ENCODE results near the gene EIF5A. TPM values are rescaled to one million over a fixed set of nuclear protein-coding genes. Genes with fewer than 3 reads are reported as not detected.

EIF5A gene
- total and polyA plus RNA-seq, 2 donors (not counting 3 experiments of a cell fraction or from before 2014, with no cell fraction given): 650 to 859 TPM

DNA sequence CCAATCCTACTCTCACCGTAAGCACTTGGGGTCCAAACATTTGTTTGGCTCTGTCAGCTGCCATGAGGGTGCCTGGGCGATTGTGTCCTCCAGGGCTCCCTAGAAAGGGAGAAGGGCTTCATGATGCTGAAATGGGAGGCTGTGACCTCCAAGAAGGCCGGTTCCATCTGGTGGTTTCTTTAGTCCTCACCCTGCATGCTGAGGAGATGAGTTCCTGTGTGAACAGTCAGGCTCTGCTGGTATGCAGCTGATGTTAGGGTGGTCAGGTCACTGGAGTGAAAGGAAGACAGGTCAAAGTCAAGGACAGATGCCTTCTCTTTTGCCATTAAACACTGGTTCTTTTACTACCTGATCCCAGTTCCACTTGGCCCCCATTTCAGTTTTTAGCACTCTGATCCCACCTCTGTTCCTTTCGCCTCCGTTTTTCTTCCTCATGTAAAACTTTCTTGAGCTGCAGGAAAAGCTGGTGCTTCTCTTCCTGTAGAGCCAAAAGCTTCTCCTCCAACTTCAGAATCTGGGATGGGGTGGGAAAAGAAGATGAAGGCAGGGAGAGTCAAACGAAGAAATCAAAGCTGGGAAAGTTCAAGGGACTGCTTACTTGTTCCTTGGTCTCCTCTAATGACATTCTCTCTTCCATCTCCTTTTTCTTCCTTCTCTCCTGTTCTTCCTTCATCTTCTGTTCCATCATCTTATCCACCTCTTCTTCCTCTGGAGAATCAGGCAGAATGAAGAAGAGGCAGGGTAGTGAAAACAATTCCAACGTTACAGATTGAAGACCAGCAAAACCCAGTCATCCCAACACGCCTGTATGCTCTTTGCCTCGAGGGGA is 6.7 kb downstream of the EIF5A start:
- dilution Hi-C loops (cut with MboI; ENCODE audit: extremely low pct_ligation_motif_present, low sequenced_read_pairs) (no loop called here), intact Hi-C loops (cut with micrococcal nuclease) (no loop called here)
- Histone ChIP-seq H3K9me3 (replicated peaks; ENCODE audit: control insufficient read depth, insufficient read depth, low read length) (no peaks in the 10 kb centered on the region), H3K4me2 (ENCODE audit: insufficient read depth, low read length) (peak overlapping the region; percentile 60), H4K20me1 (replicated peaks; ENCODE audit: control insufficient read depth, extremely low read depth, insufficient read depth, low read length) (peaks cover 4% of the 10 kb centered on the region), H3K27me3 (ENCODE audit: control insufficient read depth in 2 of 2, insufficient read depth in 2 of 2, low read length in 2 of 2) (no peaks in the 10 kb centered on the region), H3K79me2 (ENCODE audit: control insufficient read depth, insufficient read depth, low read length) (peaks cover 32% of the 10 kb centered on the region), H3K9me1 (replicated peaks; ENCODE audit: control insufficient read depth, extremely low read depth, insufficient read depth, low read length) (no peaks in the 10 kb centered on the region), H3K4me1 (ENCODE audit: control insufficient read depth, extremely low read depth, insufficient read depth, low read length) (peaks cover 35% of the 10 kb centered on the region), H3K4me3 (replicated peaks in 1 of 3; ENCODE audit: insufficient read depth in 1 of 3, low read depth in 1 of 3, low read length in 3 of 3) (peak overlapping the region in 2 of 3 experiments; percentile 64 to 87), H3K27ac (ENCODE audit: insufficient read depth, low read depth, low read length) (peak overlapping the region; percentile 65), H3K9ac (replicated peaks; ENCODE audit: extremely low read depth, insufficient read depth, low read length) (peak overlapping the region; percentile 49), H2AFZ (ENCODE audit: low read depth, low read length) (no peak overlapping the region), H3K36me3 (ENCODE audit: control insufficient read depth in 2 of 2, extremely low read depth in 1 of 2, insufficient read depth in 2 of 2, low read length in 2 of 2) (peaks cover 33 to 51% of the 10 kb centered on the region in 2 experiments)
- TF ChIP-seq, protein P1, sequence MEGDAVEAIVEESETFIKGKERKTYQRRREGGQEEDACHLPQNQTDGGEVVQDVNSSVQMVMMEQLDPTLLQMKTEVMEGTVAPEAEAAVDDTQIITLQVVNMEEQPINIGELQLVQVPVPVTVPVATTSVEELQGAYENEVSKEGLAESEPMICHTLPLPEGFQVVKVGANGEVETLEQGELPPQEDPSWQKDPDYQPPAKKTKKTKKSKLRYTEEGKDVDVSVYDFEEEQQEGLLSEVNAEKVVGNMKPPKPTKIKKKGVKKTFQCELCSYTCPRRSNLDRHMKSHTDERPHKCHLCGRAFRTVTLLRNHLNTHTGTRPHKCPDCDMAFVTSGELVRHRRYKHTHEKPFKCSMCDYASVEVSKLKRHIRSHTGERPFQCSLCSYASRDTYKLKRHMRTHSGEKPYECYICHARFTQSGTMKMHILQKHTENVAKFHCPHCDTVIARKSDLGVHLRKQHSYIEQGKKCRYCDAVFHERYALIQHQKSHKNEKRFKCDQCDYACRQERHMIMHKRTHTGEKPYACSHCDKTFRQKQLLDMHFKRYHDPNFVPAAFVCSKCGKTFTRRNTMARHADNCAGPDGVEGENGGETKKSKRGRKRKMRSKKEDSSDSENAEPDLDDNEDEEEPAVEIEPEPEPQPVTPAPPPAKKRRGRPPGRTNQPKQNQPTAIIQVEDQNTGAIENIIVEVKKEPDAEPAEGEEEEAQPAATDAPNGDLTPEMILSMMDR (IDR thresholded peaks at IDR 0.05; ENCODE audit: extremely low read depth in 1 of 2, insufficient read depth in 1 of 2, low read depth in 1 of 2, low read length in 2 of 2): no peak
- TF ChIP-seq, protein P2, sequence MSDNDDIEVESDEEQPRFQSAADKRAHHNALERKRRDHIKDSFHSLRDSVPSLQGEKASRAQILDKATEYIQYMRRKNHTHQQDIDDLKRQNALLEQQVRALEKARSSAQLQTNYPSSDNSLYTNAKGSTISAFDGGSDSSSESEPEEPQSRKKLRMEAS (IDR thresholded peaks at IDR 0.05; ENCODE audit: insufficient read depth, insufficient read length): no peak
- peak; percentile 30 for TF ChIP-seq POLR2A (IDR thresholded peaks at IDR 0.05; ENCODE audit: low read depth, low read length)
- no peak for TF ChIP-seq FOS (IDR thresholded peaks at IDR 0.05; ENCODE audit: borderline replicate concordance, insufficient read depth, low read length)
- TF ChIP-seq JUN (IDR thresholded peaks at IDR 0.05; ENCODE audit: borderline replicate concordance, insufficient read depth, insufficient read length, low read depth): no peak
- no peak for TF ChIP-seq GATA2 (IDR thresholded peaks at IDR 0.05; ENCODE audit: insufficient read depth, insufficient read length, low read depth, low read length)
- TF ChIP-seq EZH2 (IDR thresholded peaks at IDR 0.05; ENCODE audit: borderline replicate concordance, low read depth, low read length, severe bottlenecking): no peak
- peak; percentile 40 for TF ChIP-seq POLR2AphosphoS5 (IDR thresholded peaks at IDR 0.05; ENCODE audit: insufficient read depth, low read depth, low read length)
- TF ChIP-seq MYC (IDR thresholded peaks at IDR 0.05; ENCODE audit: low read depth, low read length): no peak
- TSS peak; percentile 48 for BruUV-seq (replicated peaks)
- ChIA-PET CTCF (interaction anchor here (0.7 to 1.8 kb wide), 6 partner anchors 15 to 268 kb away, joined by 3 to 10 read pairs (median 4); partner anchors contain the start of genes NEURL4 and SLC2A4), POLR2A (interaction anchor here (1.0 kb wide), 1 partner anchor 15 kb away, joined by 3 read pairs; the partner anchor contains the start of gene NEURL4)
- FAIRE-seq (no peak), DNase-seq (ENCODE audit: low read depth, low spot score) (no peak)

Measured in endothelial cell of umbilical vein (primary cell).